Right renal cortex interstitium (tissue), 3 donors: ENCODE data around the gene DHX15. TPM values are rescaled to one million over a fixed set of nuclear protein-coding genes. Genes with fewer than 3 reads are reported as not detected.
"Not testable (repeated sequence)": the region's sequence is repeated elsewhere in the genome, so short reads cannot be mapped to it uniquely, and the experiment has no call there.

Experiments used
- DNase-seq, 3 donors: peaks; one replicate each; pipeline ENCODE4 v3.0.0-alpha.2; 2013; ENCODE audit warnings: low read depth in 3 of 3, low spot score in 2 of 3
- polyA plus RNA-seq, 3 donors: library from polyadenylated mRNA; unstranded; fragments of 120-200 nt; gene quantifications; one replicate each; pipeline ENCODE4 v1.2.1, GENCODE V29; 2013; ENCODE audit not compliant: insufficient read length in 3 of 3

The DHX15 gene
- polyA plus RNA-seq, 3 donors, result 249 to 267 (median 266) TPM

DNA sequence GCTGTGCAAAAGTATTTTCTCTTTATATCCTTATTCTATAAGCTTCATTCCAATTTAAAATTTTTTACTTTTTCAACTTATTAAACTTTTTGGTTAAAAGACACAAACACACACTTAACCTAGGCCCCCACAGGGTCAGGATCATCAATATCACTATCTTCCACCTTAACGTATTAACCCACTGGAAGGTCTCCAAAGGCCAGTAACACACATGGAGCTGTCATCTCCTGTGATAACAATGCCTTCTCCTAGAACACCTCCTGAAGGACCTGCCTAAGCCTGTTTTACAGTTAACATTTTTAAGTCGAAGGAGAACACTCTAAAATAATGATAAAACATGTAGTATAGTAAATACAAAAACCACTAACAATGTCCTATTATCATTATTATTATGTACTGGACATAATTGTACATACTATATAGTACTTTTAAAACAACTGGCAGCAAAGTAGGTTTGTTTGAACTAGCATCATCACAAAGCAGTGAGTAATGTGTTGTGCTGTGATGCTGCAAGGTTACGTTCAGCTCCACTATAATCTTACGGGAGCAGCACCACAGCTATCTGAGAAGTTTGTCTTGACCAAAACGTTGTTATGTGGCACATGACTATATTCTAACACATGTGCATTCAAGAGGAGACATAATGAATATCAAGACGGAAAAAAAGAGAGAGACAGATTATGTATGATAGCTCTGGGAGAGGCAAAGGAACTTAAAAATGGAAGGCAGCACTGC, 33.7 kb downstream of the DHX15 start:
- no peak for DNase-seq

DNA sequence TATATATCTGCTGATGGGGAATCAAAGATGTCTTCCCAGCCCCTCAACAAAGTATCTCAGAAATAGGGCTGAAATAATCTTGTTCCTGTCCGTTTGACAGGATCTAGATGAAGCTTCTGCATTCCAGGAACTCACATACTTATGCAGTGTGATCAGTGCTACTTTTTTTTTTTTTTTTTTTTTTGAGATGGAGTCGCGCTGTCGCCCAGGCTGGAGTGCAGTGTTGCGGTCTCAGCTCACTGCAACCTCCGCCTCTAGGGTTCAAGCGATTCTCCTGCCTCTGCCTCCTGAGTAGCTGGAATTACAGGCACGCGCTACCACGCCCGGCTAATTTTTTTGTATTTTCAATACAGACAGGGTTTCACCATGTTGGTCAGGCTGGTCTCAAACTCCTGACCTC, 36.4 kb downstream of the DHX15 start:
- no peak for DNase-seq

DNA sequence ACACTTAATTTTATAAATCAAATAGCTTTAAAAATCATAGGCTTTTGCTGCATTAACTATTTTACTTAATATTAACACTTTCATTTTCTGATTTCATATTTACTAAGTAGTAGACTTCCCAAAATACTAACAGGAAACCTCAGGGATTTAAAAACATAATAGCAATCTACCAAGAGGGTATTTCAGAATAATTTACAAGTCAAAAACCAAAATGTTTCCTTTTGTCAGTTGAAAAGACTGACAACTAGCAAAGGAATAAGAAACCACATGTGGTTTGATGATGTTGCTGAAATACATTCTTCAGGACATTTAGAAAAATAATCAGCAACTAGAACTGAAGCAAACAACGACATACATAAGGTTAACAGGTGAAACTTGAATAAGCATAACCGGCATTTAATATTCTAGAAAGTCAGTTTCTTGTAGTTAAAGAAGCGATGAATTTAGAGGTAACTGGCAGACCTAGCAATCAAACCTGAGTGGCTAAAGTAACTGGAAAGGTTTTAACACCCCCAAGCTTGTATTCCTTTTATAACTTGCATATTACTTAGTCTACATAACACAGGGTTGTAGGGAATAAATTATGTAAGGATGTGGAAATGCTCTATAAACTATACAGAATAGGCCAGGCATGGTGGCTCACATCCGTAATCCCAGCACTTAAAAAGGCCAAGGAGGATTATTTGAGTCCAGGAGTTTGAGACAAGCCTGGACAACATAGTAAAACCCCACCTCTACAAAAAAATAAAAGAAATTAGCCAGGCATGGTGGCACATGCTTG, 40.0 kb downstream of the DHX15 start:
- no peak for DNase-seq

DNA sequence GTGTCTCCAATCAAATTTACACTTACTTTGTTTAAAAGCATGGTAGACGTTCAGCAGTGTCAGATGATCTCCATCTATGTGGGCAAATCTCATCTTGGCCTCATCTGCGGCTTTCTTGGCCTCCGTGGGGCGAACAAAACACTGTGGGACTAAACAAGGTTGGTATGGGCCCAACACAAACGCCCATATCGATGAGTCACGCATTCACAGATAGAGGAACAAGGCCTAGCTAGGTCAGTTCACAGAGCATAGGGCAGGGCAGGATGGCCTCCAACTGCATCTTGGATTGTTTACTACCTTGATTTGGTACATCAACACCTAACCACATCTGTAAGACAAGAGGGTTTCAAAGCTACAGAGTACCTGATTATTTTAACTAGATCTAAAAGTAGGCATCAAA, 47.3 kb downstream of the DHX15 start:
- no peak for DNase-seq

DNA sequence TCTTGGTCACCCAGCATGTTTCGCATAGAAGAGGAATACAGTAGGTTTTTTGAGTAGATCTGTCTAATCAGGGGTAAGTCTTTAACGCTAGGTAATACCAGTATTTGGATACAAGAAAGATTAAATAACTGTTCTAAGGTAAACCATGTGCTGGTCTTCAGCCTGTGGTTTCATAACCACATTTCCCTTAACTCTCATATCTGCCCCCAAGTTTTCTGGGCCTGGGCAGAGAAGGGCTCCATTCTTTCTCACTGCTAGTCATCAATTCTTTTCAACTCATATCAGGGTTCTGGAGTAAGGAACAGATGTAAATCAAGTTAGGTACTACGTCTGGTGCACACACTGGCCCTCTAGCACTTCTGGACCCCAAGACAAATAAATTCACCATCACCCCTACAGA, 49.0 kb downstream of the DHX15 start:
- DNase-seq, result no peak

DNA sequence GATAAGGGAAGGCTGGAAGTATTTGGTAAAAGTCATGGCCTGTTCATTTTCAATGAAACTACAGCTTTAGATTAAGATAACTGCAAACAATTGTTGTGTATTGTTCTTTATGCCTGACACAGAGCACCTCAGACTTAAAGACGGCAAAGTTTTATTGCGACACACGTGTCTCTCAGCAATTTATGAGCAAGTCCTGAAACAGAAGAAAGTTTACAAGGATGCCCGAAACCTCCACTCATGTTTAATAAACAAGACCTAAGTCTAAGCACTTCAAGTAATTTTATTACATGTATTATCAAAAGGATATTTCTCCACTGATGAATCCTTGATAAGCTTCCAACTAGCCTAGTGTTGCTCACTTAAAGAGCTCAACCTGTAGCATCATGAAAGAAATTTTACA, 51.0 kb downstream of the DHX15 start:
- DNase-seq, result no peak

DNA sequence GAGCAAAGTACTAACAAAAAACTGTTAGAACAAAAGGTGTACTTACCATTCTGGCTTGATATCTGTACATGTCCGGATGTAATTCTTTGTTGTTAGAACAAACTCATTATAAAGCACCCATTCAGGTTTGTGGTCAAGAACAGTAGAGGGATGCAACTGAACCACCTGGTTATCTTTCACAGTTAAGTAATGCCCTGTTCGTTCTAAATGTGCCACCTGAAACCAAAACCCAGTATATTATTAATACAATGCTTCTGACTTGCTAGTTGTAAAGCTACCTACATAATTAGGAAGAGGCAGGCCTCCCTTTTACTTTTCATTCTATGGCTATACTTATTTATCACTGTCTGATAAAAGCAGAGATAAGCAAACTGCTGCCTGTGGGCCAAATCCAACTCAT, 54.8 kb downstream of the DHX15 start:
- no peak for DNase-seq

DNA sequence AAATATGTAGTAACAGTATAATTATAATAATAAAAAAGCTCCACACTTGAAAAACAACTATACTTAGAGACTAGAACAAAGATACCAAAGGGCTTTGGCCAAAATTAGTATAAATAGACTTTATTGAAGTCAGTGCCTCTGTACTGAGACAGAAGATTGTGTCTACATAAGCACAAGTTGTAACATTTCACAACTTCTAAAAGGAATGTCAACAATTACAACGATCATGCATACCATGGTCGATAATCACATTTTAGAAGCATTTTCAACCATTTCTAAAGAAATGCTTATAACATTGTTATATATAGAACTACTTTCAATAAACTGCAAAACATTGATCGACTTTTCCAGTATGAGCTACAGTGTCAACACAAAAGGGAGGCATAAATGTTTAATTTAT, 57.0 kb downstream of the DHX15 start:
- no peak for DNase-seq

DNA sequence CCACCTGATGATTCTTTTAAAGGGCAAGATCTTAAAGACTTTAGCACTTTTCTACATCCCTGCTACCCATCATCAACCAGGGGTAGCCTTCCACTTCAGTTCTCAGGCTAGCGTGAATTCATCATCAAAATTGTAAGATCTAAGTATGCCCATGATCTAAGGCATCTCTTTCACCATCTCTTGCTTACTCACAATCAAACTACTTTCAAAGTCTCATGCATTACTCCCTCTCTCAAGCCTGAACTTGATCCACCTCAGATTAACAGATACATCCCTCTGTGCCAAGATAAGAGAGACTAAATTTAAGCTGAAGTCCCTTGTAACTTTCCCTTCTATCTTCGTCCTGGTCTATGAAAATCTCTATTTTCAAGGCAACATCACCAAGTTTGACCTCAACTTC, 62.8 kb downstream of the DHX15 start:
- DNase-seq, result no peak

DNA sequence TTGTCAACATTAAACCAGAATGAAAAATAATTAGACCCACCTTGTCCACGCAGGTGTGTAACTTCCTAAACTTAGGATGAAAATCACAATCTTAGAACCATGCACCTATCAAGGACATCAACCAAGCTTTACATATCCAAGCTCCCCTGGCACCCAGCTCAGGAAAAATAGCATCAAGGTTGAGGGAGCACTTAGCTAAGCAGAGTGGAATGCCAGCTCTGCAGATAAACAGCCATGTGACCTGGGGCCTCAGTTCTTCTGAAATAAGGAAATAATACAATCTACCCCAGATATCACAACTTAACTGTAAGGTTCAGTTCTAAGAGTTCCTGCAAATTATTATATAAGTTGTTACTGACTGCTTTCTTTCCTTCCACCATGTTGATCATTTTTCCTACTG, 64.7 kb downstream of the DHX15 start:
- DNase-seq, result no peak

DNA sequence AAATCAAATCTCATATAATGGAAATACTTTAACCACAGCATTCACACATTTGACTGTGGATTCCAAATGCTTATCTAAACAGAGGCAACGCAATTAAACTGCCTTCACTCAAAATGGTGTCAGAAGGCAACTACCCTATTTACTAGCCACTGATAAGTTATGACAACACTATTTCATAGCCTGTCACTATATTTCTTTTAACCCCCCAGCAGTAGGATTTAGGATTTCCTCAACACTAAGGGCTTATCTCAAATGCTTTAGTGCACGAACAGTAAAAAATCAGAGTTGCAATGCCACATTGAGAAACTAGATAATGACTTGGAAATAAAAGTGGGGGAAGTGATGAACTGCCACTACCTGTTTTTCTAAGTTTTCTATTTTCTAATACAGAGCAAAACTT, 66.7 kb downstream of the DHX15 start:
- no peak for DNase-seq

DNA sequence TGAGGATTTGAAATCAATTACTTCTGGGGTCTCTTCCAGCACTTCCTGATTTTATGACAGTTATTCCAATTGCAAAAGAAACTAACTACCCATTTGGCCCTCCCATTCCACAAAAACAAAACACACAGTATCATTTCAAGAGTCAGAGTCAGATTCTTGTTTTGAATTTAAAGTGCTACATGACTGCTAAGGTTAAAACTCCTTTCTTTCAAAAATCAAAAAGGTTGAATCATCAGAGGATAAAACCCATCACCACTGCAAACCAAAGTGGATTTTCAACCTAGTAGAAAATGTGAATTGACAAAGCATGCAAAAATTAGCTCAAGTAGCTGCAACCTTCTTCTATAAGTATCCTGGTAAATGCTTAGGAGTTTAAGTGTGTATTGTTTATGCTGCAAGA, 67.4 kb downstream of the DHX15 start:
- DNase-seq, result no peak

DNA sequence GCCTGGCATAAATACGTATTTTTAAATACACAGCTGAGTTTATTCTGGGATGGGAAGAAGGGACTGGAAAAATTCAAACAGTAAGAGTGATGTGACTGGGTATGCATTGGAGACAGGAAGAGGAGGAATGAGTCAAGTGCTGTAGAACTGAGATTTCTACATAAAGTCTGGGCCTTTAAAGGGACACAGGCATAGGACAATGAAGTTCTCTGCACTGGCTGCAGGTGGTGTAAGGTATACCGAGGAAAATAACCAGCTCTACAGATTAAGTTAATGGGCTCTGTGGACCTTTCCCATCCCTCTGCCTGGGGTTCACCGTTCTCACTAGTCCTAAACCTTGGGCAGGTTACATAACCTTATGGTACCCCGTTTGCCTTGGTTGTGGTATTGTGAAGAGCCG, 68.7 kb downstream of the DHX15 start:
- DNase-seq, result no peak

DNA sequence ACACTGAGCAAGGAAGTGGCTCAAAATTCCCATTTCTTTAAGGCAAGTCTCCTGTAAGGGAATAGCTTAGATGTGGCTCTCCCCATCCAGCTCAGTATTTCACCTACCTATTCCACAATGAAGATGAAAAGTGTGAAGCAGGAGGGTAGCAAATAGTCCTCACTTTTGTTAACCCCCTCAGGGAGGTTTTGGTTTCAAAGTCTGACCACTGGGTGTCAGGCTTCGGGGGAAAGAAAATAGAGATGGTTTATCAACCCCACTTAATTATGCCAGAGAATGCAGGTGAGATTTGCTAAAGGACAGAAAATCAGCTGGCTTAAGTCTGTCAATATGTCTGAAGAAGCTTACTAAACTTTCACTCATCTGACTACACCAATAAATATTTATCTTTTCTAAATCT, 69.5 kb downstream of the DHX15 start:
- DNase-seq, result no peak

DNA sequence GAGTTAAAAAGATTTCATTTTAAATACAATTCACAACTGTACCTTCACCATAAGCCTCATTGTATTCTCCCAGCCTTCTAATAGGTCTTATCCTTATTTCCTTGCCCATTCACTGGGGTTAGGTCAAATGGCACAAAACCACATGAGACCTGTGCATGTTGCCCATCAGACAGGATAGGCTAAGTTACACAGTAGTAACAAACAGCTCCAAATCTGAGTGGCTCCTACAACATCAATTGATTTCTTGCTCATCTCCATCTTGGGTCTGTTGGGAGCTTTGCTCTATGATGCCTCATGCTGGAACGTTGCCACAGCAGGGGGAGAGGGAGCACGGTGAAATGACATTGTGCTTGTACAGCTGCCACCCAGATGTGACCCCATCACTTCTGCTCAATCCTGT, 70.6 kb downstream of the DHX15 start:
- DNase-seq, result no peak

DNA sequence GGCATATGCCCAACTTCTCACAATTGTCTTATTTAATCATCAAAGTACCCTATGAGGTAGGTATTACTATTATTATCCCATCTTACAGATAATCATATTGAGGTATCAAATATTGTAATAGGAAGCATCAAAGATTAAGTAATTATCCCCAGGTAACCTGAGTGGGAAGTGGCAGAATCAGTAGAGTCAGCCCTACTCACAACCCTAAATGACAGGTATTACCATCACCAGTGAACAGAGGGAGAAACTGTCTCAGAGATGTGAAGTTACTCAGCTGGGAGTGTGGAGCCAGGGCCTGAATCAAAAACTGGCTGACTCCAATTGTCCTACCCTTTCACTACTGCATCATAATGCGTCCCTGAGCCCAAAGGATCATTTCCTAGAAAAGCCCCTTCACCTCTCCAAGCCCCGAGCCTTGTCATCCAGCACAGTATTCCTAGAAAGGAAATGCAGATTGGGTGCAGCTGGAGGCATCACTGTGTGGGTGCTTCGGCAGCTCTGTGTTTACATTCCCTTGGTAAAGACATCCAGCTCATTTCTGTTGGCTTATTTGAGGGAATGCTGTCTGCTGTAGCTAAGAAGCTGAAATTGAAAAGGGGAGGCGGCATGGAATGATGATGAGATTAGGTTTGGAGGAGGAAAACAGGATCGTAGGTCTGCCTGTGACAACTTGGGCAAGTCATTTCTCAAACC, 72.8 kb downstream of the DHX15 start:
- DNase-seq, result no peak

DNA sequence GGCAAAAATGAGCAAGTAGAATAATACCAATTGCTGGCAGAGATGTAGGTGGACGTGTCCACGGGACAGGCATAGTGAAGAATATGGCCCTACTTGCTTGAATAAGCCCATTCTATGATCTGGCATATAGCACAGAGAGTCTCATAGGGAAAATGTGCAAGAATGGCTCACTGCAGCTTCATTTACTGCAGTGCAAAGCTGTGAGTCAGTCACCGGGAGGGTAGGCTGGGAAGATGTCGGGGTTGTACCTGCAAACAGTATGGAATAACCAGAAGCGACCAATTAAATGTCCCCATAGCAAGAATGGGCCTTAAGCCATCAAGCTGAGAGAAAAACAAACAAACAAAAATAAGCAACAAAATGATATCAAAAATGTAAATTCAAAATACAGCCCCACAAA, 74.3 kb downstream of the DHX15 start:
- no peak for DNase-seq

DNA sequence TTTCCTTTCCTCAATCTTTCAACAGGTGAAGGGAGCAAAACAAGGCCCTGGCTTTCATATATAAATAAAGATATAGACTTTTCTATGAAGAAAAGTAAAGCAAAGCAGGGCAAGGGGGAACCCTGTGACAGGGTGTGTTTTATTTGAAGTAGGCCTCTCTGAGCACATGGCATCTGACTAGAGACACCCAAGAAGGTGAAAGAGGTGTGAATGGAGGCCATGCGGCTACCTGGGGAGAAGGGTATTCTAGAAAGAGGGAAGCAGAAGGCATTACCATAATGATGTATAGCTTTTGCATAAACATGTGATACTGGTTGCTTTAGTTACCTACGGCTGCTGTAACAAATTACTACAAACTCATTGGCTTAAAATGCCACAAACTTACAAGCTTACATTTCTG, 75.8 kb downstream of the DHX15 start:
- DNase-seq, result no peak

DNA sequence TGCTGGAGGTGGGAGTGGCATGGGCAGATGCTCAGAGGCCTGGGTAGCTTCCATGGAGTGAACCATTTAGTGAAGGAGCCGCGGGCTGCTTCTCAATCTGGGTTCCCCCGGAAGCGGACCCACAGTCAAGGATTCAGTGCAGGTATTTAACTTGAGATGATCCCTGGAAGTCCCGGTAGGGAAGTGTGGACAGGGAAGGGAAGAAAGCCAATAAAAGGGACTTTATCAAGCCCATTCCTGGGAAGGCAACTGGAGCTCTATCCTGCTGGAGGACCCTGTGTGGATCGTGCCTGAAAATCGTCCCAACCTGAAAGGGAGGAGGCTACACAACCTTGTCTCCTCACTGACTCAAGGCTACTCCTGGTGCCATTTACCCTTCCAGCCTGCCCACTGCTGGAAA, 76.9 kb downstream of the DHX15 start:
- no peak for DNase-seq

DNA sequence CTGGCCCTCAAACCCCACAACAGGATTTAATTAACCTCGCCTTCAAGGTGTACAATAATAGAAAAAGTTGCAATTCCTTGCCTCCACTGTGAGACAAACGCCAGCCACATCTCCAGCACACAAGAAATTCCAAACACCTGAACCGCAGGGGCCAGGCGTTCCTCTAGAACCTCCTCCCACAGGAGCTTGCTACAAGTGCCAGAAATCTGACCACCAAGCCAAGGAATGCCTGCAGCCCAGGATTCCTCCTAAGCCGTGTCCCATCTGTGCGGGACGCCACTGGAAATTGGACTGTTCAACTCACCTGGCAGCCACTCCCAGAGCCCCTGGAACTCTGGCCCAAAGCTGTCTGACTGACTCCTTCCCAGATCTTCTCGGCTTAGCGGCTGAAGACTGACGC, 81.3 kb downstream of the DHX15 start:
- DNase-seq, result not testable (repeated sequence)

DNA sequence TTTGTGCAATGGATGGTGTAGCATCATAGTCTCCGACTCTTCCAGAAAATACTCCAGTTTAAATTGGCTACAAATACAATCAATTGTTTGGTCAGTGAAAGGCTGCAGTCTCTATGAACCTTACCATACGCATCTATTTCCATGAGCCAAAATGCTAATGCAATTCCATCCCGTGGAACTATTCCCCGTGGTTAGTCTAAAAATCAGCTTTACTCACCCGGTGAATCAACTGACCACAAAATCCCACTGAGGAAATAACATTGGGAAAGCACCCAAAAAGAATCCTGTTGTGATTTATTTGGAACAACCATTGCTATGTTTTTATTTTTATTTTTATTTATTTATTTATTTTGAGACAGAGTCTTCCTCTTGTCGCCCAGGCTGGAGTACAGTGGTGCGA, 87.1 kb downstream of the DHX15 start:
- no peak for DNase-seq

DNA sequence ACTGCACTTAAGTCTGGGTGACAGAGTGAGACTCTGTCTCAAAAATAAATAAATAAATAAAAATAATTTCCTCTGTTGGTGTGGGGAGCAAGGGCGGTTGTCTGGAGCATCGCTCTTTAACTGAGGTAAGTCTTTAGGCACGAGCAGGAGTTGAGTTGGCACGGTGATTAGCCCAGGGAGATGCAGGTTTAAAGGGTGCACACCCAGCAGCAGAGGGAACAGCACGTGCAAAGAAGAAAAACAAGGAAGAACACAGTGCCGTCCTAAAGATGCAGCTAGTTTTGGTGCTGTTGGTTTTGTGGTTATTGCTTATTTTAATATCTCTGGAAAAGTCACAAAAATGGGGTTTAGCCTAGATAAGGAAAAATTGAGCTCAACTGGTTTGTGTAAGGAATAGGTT, 87.8 kb downstream of the DHX15 start:
- no peak for DNase-seq
